NB4 (cell line): ENCODE measurements around the gene ACACB.

ENCODE experiments used
- POLR2A ChIP-seq: IDR thresholded peaks from 2 replicates; pipeline ENCODE4 v1.6.1; 2011; ENCODE audit warnings: mild to moderate bottlenecking; ENCODE audit not compliant: insufficient read length; ENCODE audit errors: extremely low read depth
- TF ChIP-seq, protein P1 (sequence below): IDR thresholded peaks from one replicate; pipeline ENCODE4 v1.5.1; 2012; ENCODE audit warnings: low read depth, low read length

DNA sequence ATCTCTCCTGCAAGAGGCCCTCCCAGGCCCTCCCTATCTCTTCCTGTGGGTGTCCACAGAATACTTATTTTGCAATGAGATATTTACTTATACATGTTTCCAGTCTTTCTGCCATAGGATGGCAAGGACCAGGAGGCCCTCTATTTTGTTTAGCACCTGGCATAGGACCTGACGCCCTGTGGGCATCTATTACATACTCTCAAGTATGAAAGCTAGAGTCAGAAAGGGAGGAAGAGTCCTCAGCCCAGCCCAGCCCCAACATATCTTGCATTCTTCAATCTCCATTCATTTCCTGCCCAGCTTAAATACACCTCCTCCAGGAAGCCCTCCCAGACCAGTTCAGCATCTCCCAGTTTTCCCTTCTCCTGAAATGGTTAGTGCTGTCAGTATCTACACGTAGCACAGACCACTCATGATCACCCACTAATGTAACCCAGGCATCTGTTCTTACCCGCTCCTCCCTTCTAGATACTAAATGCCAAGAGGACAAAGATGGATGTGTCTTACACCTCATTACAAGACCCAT lies 185.3 kb downstream of the ACACB start:
- TF ChIP-seq, protein P1, sequence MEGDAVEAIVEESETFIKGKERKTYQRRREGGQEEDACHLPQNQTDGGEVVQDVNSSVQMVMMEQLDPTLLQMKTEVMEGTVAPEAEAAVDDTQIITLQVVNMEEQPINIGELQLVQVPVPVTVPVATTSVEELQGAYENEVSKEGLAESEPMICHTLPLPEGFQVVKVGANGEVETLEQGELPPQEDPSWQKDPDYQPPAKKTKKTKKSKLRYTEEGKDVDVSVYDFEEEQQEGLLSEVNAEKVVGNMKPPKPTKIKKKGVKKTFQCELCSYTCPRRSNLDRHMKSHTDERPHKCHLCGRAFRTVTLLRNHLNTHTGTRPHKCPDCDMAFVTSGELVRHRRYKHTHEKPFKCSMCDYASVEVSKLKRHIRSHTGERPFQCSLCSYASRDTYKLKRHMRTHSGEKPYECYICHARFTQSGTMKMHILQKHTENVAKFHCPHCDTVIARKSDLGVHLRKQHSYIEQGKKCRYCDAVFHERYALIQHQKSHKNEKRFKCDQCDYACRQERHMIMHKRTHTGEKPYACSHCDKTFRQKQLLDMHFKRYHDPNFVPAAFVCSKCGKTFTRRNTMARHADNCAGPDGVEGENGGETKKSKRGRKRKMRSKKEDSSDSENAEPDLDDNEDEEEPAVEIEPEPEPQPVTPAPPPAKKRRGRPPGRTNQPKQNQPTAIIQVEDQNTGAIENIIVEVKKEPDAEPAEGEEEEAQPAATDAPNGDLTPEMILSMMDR = no peak
- no peak for TF ChIP-seq POLR2A
